Endodermal cell (in vitro differentiated cells): ENCODE results near the gene RIOK3. TPM values are rescaled to one million over a fixed set of nuclear protein-coding genes. Genes with fewer than 3 reads are reported as not detected.

ENCODE experiments used
- DNase-seq: peaks from one replicate; pipeline ENCODE4 v3.0.0-alpha.2; 2017
- H3K27ac ChIP-seq: 2 replicates; pipeline ENCODE4 v1.5.1; 2013; ENCODE audit warnings: mild to moderate bottlenecking, low read depth, low read length, moderate library complexity
- H3K27me3 ChIP-seq: 2 replicates; pipeline ENCODE4 v1.6.1; 2013; ENCODE audit warnings: mild to moderate bottlenecking, low read length, moderate library complexity; ENCODE audit not compliant: insufficient read depth, control insufficient read depth, poor library complexity, severe bottlenecking
- H3K36me3 ChIP-seq: 2 replicates; pipeline ENCODE4 v1.7.0; 2013; ENCODE audit warnings: mild to moderate bottlenecking, low read length, moderate library complexity; ENCODE audit not compliant: control insufficient read depth, insufficient read depth
- H3K4me1 ChIP-seq: one replicate; pipeline ENCODE4 v1.7.0; 2013; ENCODE audit warnings: low read length; ENCODE audit not compliant: control insufficient read depth, insufficient read depth
- H3K4me3 ChIP-seq: 2 replicates; pipeline ENCODE4 v1.5.1; 2013; ENCODE audit warnings: mild to moderate bottlenecking, low read length, moderate library complexity
- H3K9ac ChIP-seq: 2 replicates; pipeline ENCODE4 v1.6.1; 2013; ENCODE audit warnings: mild to moderate bottlenecking, low read length, moderate library complexity; ENCODE audit not compliant: poor library complexity, severe bottlenecking; ENCODE audit errors: extremely low read depth
- H3K9me3 ChIP-seq: 2 replicates; pipeline ENCODE4 v1.6.1; 2013; ENCODE audit warnings: mild to moderate bottlenecking, low read length, moderate library complexity; ENCODE audit not compliant: control insufficient read depth
- H3K27ac Mint-ChIP-seq: 2 replicates; pipeline ENCODE4 v1.8.0; 2020; ENCODE audit warnings: mixed read lengths
- H3K27me3 Mint-ChIP-seq: 2 replicates; pipeline ENCODE4 v1.8.0; 2021; ENCODE audit warnings: mild to moderate bottlenecking, mixed read lengths; ENCODE audit not compliant: insufficient read depth
- H3K36me3 Mint-ChIP-seq: 2 replicates; pipeline ENCODE4 v1.8.0; 2020; ENCODE audit warnings: low read depth, mixed read lengths
- H3K4me1 Mint-ChIP-seq: 2 replicates; pipeline ENCODE4 v1.8.0; 2020; ENCODE audit warnings: mixed read lengths
- H3K4me3 Mint-ChIP-seq: 2 replicates; pipeline ENCODE4 v1.8.0; 2020; ENCODE audit warnings: mild to moderate bottlenecking, moderate library complexity, mixed read lengths
- H3K9me3 Mint-ChIP-seq: 2 replicates; pipeline ENCODE4 v1.8.0; 2020; ENCODE audit warnings: mild to moderate bottlenecking, mixed read lengths
- WGBS, 2 experiments: methylation state at CpG; one replicate each; pipeline versions ENCODE4 v1.1.5 to v1.1.7; 2013; ENCODE audit warnings: missing lambda C conversion rate in 2 of 2, mixed read lengths in 1 of 2; ENCODE audit not compliant: insufficient coverage in 1 of 2, insufficient read length in 1 of 2; 5-methylcytosine and 5-hydroxymethylcytosine counted together
- total RNA-seq, 2 donors: library from RNA; stranded (reverse); fragmentation: NEBNext Ultra II Directional in 1 of 2; extraction: Animal tissue kit (Norgen Biotek cat#: 25700) in 1 of 2; gene quantifications; 2 replicates in 1 of 2; 3 replicates in 1 of 2; pipeline ENCODE4 v1.2.1, GENCODE V29; 2021
- TF ChIP-seq, protein P1 (sequence below): fragments of 200-600 bp; sonication (generic); conservative IDR thresholded peaks from 2 replicates; pipeline ENCODE4 v1.5.0; 2021; ENCODE audit warnings: antibody characterized with exemption, mild to moderate bottlenecking

RIOK3 gene
- total RNA-seq, 2 donors from 2014 or later = 31.2 to 45.0 TPM

DNA sequence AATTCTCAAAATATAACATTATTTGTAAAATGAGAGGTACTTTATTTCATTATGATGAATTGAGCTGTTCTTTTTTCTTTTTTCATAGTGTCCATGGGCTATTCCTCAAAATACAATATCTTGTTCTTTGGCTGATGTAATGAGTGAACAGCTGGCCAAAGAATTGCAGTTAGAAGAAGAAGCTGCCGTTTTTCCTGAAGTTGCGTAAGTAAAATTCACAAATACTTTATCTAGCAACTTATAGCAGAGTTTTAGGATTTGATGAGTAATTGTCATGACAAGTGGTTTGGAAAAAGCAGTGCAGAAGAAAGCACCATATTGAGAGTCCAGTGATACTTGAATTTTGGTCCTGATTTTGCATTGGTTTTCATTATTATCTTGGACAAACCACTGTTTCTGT is 9.8 kb downstream of the RIOK3 start:
- DNase-seq = no peak
- no peaks in the 10 kb centered on the region for H3K9me3 ChIP-seq
- H3K9ac ChIP-seq = no peak overlapping the region
- Mint-ChIP-seq H3K9me3 (no peaks in the 10 kb centered on the region), H3K36me3 (peaks cover 36% of the 10 kb centered on the region), H3K4me1 (peaks cover 9% of the 10 kb centered on the region), H3K4me3 (no peak overlapping the region), H3K27me3 (no peaks in the 10 kb centered on the region), H3K27ac (no peak overlapping the region)
- H3K27ac ChIP-seq = no peak overlapping the region
- no peak overlapping the region for H3K4me3 ChIP-seq
- no peaks in the 10 kb centered on the region for H3K27me3 ChIP-seq
- H3K4me1 ChIP-seq = no peaks in the 10 kb centered on the region
- WGBS, 2 experiments = 88% methylated on average over 2 of the region's 2 CpGs; no CpG with 5 or more reads in 1 of the 2 experiments
- peaks cover 60% of the 10 kb centered on the region for H3K36me3 ChIP-seq
- TF ChIP-seq, protein P1, sequence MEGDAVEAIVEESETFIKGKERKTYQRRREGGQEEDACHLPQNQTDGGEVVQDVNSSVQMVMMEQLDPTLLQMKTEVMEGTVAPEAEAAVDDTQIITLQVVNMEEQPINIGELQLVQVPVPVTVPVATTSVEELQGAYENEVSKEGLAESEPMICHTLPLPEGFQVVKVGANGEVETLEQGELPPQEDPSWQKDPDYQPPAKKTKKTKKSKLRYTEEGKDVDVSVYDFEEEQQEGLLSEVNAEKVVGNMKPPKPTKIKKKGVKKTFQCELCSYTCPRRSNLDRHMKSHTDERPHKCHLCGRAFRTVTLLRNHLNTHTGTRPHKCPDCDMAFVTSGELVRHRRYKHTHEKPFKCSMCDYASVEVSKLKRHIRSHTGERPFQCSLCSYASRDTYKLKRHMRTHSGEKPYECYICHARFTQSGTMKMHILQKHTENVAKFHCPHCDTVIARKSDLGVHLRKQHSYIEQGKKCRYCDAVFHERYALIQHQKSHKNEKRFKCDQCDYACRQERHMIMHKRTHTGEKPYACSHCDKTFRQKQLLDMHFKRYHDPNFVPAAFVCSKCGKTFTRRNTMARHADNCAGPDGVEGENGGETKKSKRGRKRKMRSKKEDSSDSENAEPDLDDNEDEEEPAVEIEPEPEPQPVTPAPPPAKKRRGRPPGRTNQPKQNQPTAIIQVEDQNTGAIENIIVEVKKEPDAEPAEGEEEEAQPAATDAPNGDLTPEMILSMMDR = no peak

- Mint-ChIP-seq H3K36me3 (peaks cover 37% of the 10 kb centered on the region), H3K4me1 (no peaks in the 10 kb centered on the region), H3K27me3 (no peaks in the 10 kb centered on the region), H3K9me3 (no peaks in the 10 kb centered on the region), H3K27ac (no peak overlapping the region), H3K4me3 (no peak overlapping the region)
- Histone ChIP-seq H3K27ac (no peak overlapping the region), H3K4me1 (no peaks in the 10 kb centered on the region), H3K9ac (no peak overlapping the region), H3K4me3 (no peak overlapping the region), H3K36me3 (peaks cover 88% of the 10 kb centered on the region), H3K27me3 (no peaks in the 10 kb centered on the region), H3K9me3 (no peaks in the 10 kb centered on the region)
- TF ChIP-seq, protein P1 = no peak
- 91 to 100% methylated on average over 1 to 3 of the region's 3 CpGs for WGBS, 2 experiments
- DNase-seq = no peak
These were observed 15.8 kb downstream of the RIOK3 start for GRCh38 chr18:23468753-23469459.

GRCh38 chr18:23470620-23471387 is 17.7 kb downstream of the RIOK3 start:
- H3K9me3 Mint-ChIP-seq = no peaks in the 10 kb centered on the region
- Histone ChIP-seq H3K27me3 (no peaks in the 10 kb centered on the region), H3K36me3 (peaks cover 87% of the 10 kb centered on the region), H3K4me1 (no peaks in the 10 kb centered on the region), H3K27ac (no peak overlapping the region), H3K4me3 (no peak overlapping the region), H3K9me3 (peaks cover under 1% of the 10 kb centered on the region), H3K9ac (no peak overlapping the region)
- H3K27ac Mint-ChIP-seq = no peak overlapping the region
- 95 to 100% methylated on average over 1 to 2 of the region's 2 CpGs for WGBS, 2 experiments
- no peak for DNase-seq
- no peaks in the 10 kb centered on the region for H3K4me1 Mint-ChIP-seq
- H3K4me3 Mint-ChIP-seq = no peak overlapping the region
- TF ChIP-seq, protein P1 = no peak
- peaks cover 40% of the 10 kb centered on the region for H3K36me3 Mint-ChIP-seq
- H3K27me3 Mint-ChIP-seq = no peaks in the 10 kb centered on the region
